ENCODE results near the gene GPC4. TPM values are rescaled to one million over a fixed set of nuclear protein-coding genes. Genes with fewer than 3 reads are reported as not detected.

GPC4 gene
- polyA plus RNA-seq, 2 of the 4 experiments (the other 2 are of a cell fraction): 0.01 to 0.03 TPM

GRCh38 chrX:133265331-133265730 is 150.0 kb downstream of the GPC4 start (continued):
- no peak for TF ChIP-seq NFE2L2 (conservative IDR thresholded peaks at IDR 0.05; ENCODE audit: low read length)
- TF ChIP-seq ZSCAN20 (CRISPR knock-in tag; IDR thresholded peaks at IDR 0.05): no peak
- TF ChIP-seq HOXB5 (CRISPR knock-in tag; IDR thresholded peaks at IDR 0.05): no peak
- no peak for TF ChIP-seq ZFP36 (IDR thresholded peaks at IDR 0.05; ENCODE audit: borderline replicate concordance, partially characterized antibody)
- TF ChIP-seq JUNB (IDR thresholded peaks at IDR 0.05): no peak
- TF ChIP-seq RFX5 (IDR thresholded peaks at IDR 0.05): no peak
- no peak for TF ChIP-seq NR3C1 (IDR thresholded peaks at IDR 0.05)

GRCh38 chrX:133258481-133258880 is 156.8 kb downstream of the GPC4 start:
- TF ChIP-seq RFX5 (IDR thresholded peaks at IDR 0.05) (no peak), CHD4 (IDR thresholded peaks at IDR 0.05; ENCODE audit: borderline replicate concordance) (no peak), CTCF (IDR thresholded peaks at IDR 0.05) (no peak), RARB (CRISPR knock-in tag; IDR thresholded peaks at IDR 0.05) (no peak), KDM5A (IDR thresholded peaks at IDR 0.05) (no peak), BCL3 (IDR thresholded peaks at IDR 0.05) (no peak), POLR2AphosphoS2 (conservative IDR thresholded peaks at IDR 0.05; ENCODE audit: low read length) (no peak), EHMT2 (IDR thresholded peaks at IDR 0.05; ENCODE audit: low read depth) (no peak), GATA3 (IDR thresholded peaks at IDR 0.05; ENCODE audit: borderline replicate concordance) (no peak), E2F6 (IDR thresholded peaks at IDR 0.05; ENCODE audit: borderline replicate concordance, low read depth) (no peak), ZSCAN20 (CRISPR knock-in tag; IDR thresholded peaks at IDR 0.05) (no peak), NPAS2 (CRISPR knock-in tag; IDR thresholded peaks at IDR 0.05; ENCODE audit: borderline replicate concordance) (no peak), CEBPB (IDR thresholded peaks at IDR 0.05) (no peak), HOXB13 (CRISPR knock-in tag; IDR thresholded peaks at IDR 0.05; ENCODE audit: low read depth) (no peak), CHD2 (IDR thresholded peaks at IDR 0.05; ENCODE audit: low read length, partially characterized antibody) (no peak), ZFP36 (IDR thresholded peaks at IDR 0.05; ENCODE audit: borderline replicate concordance, partially characterized antibody) (no peak), ESRRA (IDR thresholded peaks at IDR 0.05; ENCODE audit: borderline replicate concordance, low read length) (no peak), BHLHE40 (IDR thresholded peaks at IDR 0.05; ENCODE audit: low read depth, low read length) (no peak), SMC3 (IDR thresholded peaks at IDR 0.05) (no peak)
- H3K4me2 ChIP-seq: no peak overlapping the region
- H3K4me3 ChIP-seq: no peak overlapping the region
- ChIA-PET CTCF (interaction anchor here (0.9 kb wide), 1 partner anchor 10 kb away, joined by 3 read pairs; no protein-coding TSS in a partner anchor), POLR2A (no interaction called here)
- no peak for DNase-seq (ENCODE audit: low read depth in 1 of 2, low spot score in 1 of 2)
- H3K9me3 ChIP-seq: no peaks in the 10 kb centered on the region
- ATAC-seq: no peak
- FAIRE-seq: no peak
- no peak overlapping the region for H3K27ac ChIP-seq
- H3K4me1 ChIP-seq: no peaks in the 10 kb centered on the region

GRCh38 chrX:133254666-133255065 is 160.6 kb downstream of the GPC4 start:
- H3K4me1 ChIP-seq: no peaks in the 10 kb centered on the region
- CTCF ChIA-PET: no interaction called here
- DNase-seq (ENCODE audit: low read depth in 1 of 2, low spot score in 1 of 2) (no peak), ATAC-seq (no peak), FAIRE-seq (no peak)
- H3K27ac ChIP-seq: no peak overlapping the region
- H3K9me3 ChIP-seq: no peaks in the 10 kb centered on the region
- TF ChIP-seq ESRRA (IDR thresholded peaks at IDR 0.05; ENCODE audit: borderline replicate concordance, low read length) (no peak), RCOR1 (IDR thresholded peaks at IDR 0.05; ENCODE audit: low read depth, low read length) (no peak), FOXS1 (CRISPR knock-in tag; IDR thresholded peaks at IDR 0.05) (no peak), CHD2 (IDR thresholded peaks at IDR 0.05; ENCODE audit: low read length, partially characterized antibody) (no peak), POLR2AphosphoS2 (conservative IDR thresholded peaks at IDR 0.05; ENCODE audit: low read length) (no peak), TFCP2L1 (CRISPR knock-in tag; IDR thresholded peaks at IDR 0.05) (no peak), CHD4 (IDR thresholded peaks at IDR 0.05; ENCODE audit: borderline replicate concordance) (no peak), ZFP36 (IDR thresholded peaks at IDR 0.05; ENCODE audit: borderline replicate concordance, partially characterized antibody) (no peak), RAD21 (conservative IDR thresholded peaks at IDR 0.05 in 1 of 2, IDR thresholded peaks at IDR 0.05 in 1 of 2) (no peak), PHF8 (IDR thresholded peaks at IDR 0.05; ENCODE audit: borderline replicate concordance, low read depth) (no peak), KDM5A (IDR thresholded peaks at IDR 0.05) (no peak), NFE2L2 (conservative IDR thresholded peaks at IDR 0.05; ENCODE audit: low read length) (no peak), GATA3 (IDR thresholded peaks at IDR 0.05; ENCODE audit: borderline replicate concordance) (no peak)
- H3K4me2 ChIP-seq: no peak overlapping the region
- 3% methylated on average over 3 of the region's 3 CpGs for WGBS (ENCODE audit: missing lambda C conversion rate)
- H3K4me3 ChIP-seq: no peak overlapping the region
- POLR2A ChIA-PET: no interaction called here

Data from A549 (cell line).